Retina (tissue), 1 donor: ENCODE measurements around the gene MAPKBP1.

Experiments used
- DNase-seq: peaks from one replicate; pipeline ENCODE4 v3.0.0-alpha.2; 2016

The MAPKBP1 gene

GRCh38 chr15:41873711-41874110 lies 99.4 kb downstream of the MAPKBP1 start:
- no peak for DNase-seq

- no peak for DNase-seq
Measured at GRCh38 chr15:41874736-41875135, 100.5 kb downstream of the MAPKBP1 start.

- no peak for DNase-seq
Measured at GRCh38 chr15:41876007-41876406, 101.7 kb downstream of the MAPKBP1 start.

GRCh38 chr15:41876689-41877088 lies 102.4 kb downstream of the MAPKBP1 start:
- DNase-seq, result no peak
